ENCODE measurements around the gene SCMH1. TPM values are rescaled to one million over a fixed set of nuclear protein-coding genes. Genes with fewer than 3 reads are reported as not detected.

Gene SCMH1
- polyA plus RNA-seq, 1 of the 3 experiments (the other 2 are of a cell fraction) = 38.5 TPM

DNA sequence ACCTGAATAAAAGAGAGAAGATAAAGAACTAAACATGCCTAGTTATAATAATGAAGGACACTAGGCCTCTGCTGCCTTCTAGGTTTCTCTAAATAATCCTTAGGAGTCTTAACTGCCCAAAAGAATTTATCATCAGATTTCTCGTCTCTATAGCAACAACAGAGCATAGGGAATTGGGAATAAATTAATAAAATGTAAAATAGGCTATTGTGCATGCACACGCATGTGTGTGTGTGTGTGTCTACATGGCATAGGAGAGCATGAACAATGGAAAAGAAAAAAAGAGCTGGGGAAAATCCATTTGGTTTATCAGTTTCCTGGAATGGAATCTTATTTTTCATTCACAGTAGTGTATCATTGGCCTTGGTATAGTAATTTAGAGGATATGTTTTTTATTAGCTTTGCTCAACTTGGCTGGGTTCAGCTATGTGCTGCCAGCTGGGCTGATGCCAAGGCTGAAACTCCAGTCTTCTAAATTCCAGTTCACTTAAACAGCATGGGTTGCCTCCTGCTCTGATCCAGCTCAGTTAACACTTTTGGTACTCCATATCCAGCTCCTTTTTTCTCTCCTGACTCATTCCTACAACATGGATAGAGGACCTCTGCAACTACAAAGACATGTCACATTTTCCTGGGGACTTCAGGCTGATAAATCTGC, 140.0 kb downstream of the SCMH1 start (continued):
- TF ChIP-seq REST (IDR thresholded peaks at IDR 0.05; ENCODE audit: low read depth, low read length) (no peak), RAD21 (IDR thresholded peaks at IDR 0.05; ENCODE audit: low read length) (peak; percentile 27; the same call in 1 of the 2 replicates), GABPA (IDR thresholded peaks at IDR 0.05; ENCODE audit: low read depth) (no peak), RCOR1 (IDR thresholded peaks at IDR 0.05; ENCODE audit: low read length) (peak; percentile 78; the same call in 1 of the 2 replicates), ELF1 (IDR thresholded peaks at IDR 0.05) (0 out of 2 replicates have a peak, but pooled peaks have one; percentile 8), TEAD4 (IDR thresholded peaks at IDR 0.05; ENCODE audit: borderline replicate concordance, insufficient read depth) (peak; percentile 73), FOSL2 (IDR thresholded peaks at IDR 0.05; ENCODE audit: borderline replicate concordance, low read depth) (peak; percentile 64; the same call in 1 of the 2 replicates), MXI1 (IDR thresholded peaks at IDR 0.05; ENCODE audit: low read depth, low read length) (peak; percentile 72; the same call in 1 of the 2 replicates), TAF1 (IDR thresholded peaks at IDR 0.05; ENCODE audit: borderline replicate concordance, low read depth, low read length) (no peak), TCF12 (IDR thresholded peaks at IDR 0.05) (peak; percentile 96)

- Histone ChIP-seq H3K36me3 (replicated peaks in 1 of 2; ENCODE audit: control insufficient read depth in 1 of 2, insufficient read depth in 2 of 2, low read length in 1 of 2) (peaks cover 0 to 4% of the 10 kb centered on the region in 2 experiments), H3K9ac (no peak overlapping the region), H3K4me1 (ENCODE audit: control insufficient read depth in 1 of 2, insufficient read depth in 2 of 2, low read depth in 1 of 2, low read length in 1 of 2) (peaks cover 11 to 25% of the 10 kb centered on the region in 2 experiments), H2AFZ (ENCODE audit: low read depth) (no peak overlapping the region), H3K27ac (ENCODE audit: low read depth in 2 of 2, low read length in 1 of 2) (peak overlapping the region; percentile 74 to 81; a peak in 2 of 4 replicates), H3F3A (replicated peaks; ENCODE audit: insufficient read depth) (peaks cover 22% of the 10 kb centered on the region), H4K20me1 (ENCODE audit: insufficient read depth) (0 out of 2 replicates have a peak, but pooled peaks cover 3% of the 10 kb centered on the region), H3K4me3 (ENCODE audit: low read depth in 2 of 2, low read length in 1 of 2) (no peak overlapping the region), H3K4me2 (no peak overlapping the region), H3K27me3 (ENCODE audit: insufficient read depth) (no peaks in the 10 kb centered on the region), H3K79me2 (ENCODE audit: insufficient read depth) (no peaks in the 10 kb centered on the region; the same call in 1 of the 2 replicates), H3K9me2 (no peaks in the 10 kb centered on the region), H3K9me3 (no peaks in the 10 kb centered on the region)
- DNase-seq = no peak
- POLR2A ChIA-PET = no interaction called here
- TF ChIP-seq EP300 (IDR thresholded peaks at IDR 0.05; ENCODE audit: borderline replicate concordance in 1 of 2, low read depth in 1 of 2, low read length in 1 of 2) = no peak
- no peak for TF ChIP-seq FOXM1 (IDR thresholded peaks at IDR 0.05; ENCODE audit: low read depth)
- no peak for TF ChIP-seq MXI1 (IDR thresholded peaks at IDR 0.05; ENCODE audit: low read depth, low read length)
- TF ChIP-seq NFIC (IDR thresholded peaks at IDR 0.05; ENCODE audit: borderline replicate concordance) = no peak
- no peak for TF ChIP-seq CTCF (IDR thresholded peaks at IDR 0.05)
- no peak for TF ChIP-seq REST (IDR thresholded peaks at IDR 0.05; ENCODE audit: low read depth, low read length)
- no peak for TF ChIP-seq SMC3 (IDR thresholded peaks at IDR 0.05; ENCODE audit: low read depth, low read length)
- TF ChIP-seq RAD21 (IDR thresholded peaks at IDR 0.05; ENCODE audit: low read length) = no peak
- 94% methylated on average over 1 of the region's 1 CpG for WGBS (ENCODE audit: low lambda C conversion rate)
- CTCF ChIA-PET = interaction anchor here (0.6 to 1.8 kb wide), 3 partner anchors 12 to 73 kb away, joined by 3 read pairs; no protein-coding TSS in a partner anchor
Measured at GRCh38 chr1:41101076-41101475, 141.0 kb downstream of the SCMH1 start.

All from SK-N-SH (cell line).